Sigmoid colon (tissue), 7 donors: Measurements from ENCODE around the gene IZUMO1R. TPM values are rescaled to one million over a fixed set of nuclear protein-coding genes. Genes with fewer than 3 reads are reported as not detected.
"Not testable (repeated sequence)": the region's sequence is repeated elsewhere in the genome, so short reads cannot be mapped to it uniquely, and the experiment has no call there.

ENCODE experiments used
- DNase-seq: peaks from one replicate; pipeline ENCODE4 v3.0.0-alpha.2; 2019
- H3K27ac ChIP-seq, 4 donors: fragments of 200-600 bp; sonication (generic); one replicate each; pipeline ENCODE4 v1.5.1; 2016 to 2019; ENCODE audit warnings: mild to moderate bottlenecking in 1 of 4
- H3K27me3 ChIP-seq, 3 donors: fragments of 200-600 bp; sonication (generic); one replicate each; pipeline ENCODE4 v1.5.1; 2019; ENCODE audit warnings: mild to moderate bottlenecking in 1 of 3
- H3K36me3 ChIP-seq, 4 donors: fragments of 200-600 bp; sonication (generic); one replicate each; pipeline ENCODE4 v1.5.1; 2016 to 2019
- H3K4me1 ChIP-seq, 4 donors: fragments of 200-600 bp; sonication (generic); one replicate each; pipeline ENCODE4 v1.5.1; 2017 to 2019
- H3K4me3 ChIP-seq, 4 donors: fragments of 200-600 bp; sonication (generic); one replicate each; pipeline ENCODE4 v1.5.1; 2017 to 2019; ENCODE audit warnings: mild to moderate bottlenecking in 2 of 4, moderate library complexity in 1 of 4
- H3K9me3 ChIP-seq, 4 donors: fragments of 200-600 bp in 3 of 4; sonication (generic) in 3 of 4; one replicate each; pipeline versions ENCODE4 v1.5.1 to v1.6.1; 2013 to 2019
- EP300 ChIP-seq, 4 donors: sonication (generic); formaldehyde crosslinking; IDR thresholded peaks; one replicate each; pipeline ENCODE4 v1.6.1; 2017; ENCODE audit warnings: antibody characterized with exemption in 4 of 4
- POLR2A ChIP-seq, 2 donors: fragments of 450-650 bp; IDR thresholded peaks; one replicate each; pipeline ENCODE4 v1.6.1; 2016; ENCODE audit warnings: antibody characterized with exemption in 2 of 2, mild to moderate bottlenecking in 2 of 2, moderate library complexity in 2 of 2
- POLR2AphosphoS5 ChIP-seq, 4 donors: sonication (generic); formaldehyde crosslinking; IDR thresholded peaks; one replicate each; pipeline ENCODE4 v1.6.1; 2017; ENCODE audit warnings: antibody characterized with exemption in 4 of 4
- WGBS, 2 donors: extraction: QIAGEN DNeasy Blood & Tissue Kit; methylation state at CpG; one replicate each; pipeline ENCODE4 v1.1.7; 2013; 5-methylcytosine and 5-hydroxymethylcytosine counted together
- intact Hi-C: fragments of 100-400 bp; cut with DNase I; formaldehyde crosslinking; loops from one replicate; pipeline ENCODE4 v1.15.1; 2023
- polyA plus RNA-seq, 3 donors: library from polyadenylated mRNA; stranded (reverse); fragments of 200-250 nt; gene quantifications; one replicate each; pipeline ENCODE4 v1.2.3, GENCODE V29; 2013
- total RNA-seq, 4 donors: library from RNA; depleted of rRNA; stranded (reverse); fragments of >200 nt; gene quantifications; one replicate each; pipeline ENCODE4 v1.1.0, GENCODE V29; 2016
- TF ChIP-seq, protein P1 (sequence below), 4 experiments: fragments of 450-650 bp in 3 of 4; fragments of 200-600 bp in 1 of 4; IDR thresholded peaks; one replicate each; pipeline ENCODE4 v1.5.1; 2016 to 2019; ENCODE audit warnings: antibody characterized with exemption in 4 of 4, mild to moderate bottlenecking in 3 of 4, moderate library complexity in 2 of 4
- donor health status: healthy with polysubstance abuse.
- donor health status: Bipolar disorder and iron deficiency.
- donor health status: healthy.

The IZUMO1R gene
- total and polyA plus RNA-seq, 7 donors, result not detected

DNA sequence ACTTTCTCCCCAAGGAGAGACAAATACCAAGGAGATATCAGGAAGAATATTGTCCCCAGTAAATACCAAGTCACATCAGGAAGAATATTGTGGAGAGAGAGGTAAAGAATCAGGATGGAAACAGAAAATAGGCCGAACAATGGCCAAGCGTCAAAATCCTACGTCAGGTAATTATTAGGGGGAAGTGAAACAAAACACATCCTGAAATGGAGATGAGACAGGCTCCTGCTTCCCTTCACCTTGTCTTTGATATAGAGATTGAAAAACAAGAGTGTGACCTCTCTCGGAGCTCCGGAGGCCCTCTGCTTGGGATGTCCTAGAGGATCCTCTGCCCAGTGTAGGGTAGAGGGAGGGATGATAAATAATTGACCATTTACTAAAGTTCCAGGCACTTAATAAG lies 27.4 kb upstream of the IZUMO1R start:
- WGBS, 2 donors, result 88 to 95% methylated on average over 5 of the region's 5 CpGs
- Histone ChIP-seq H3K9me3 (no peaks in the 10 kb centered on the region), H3K27me3 (no peaks in the 10 kb centered on the region), H3K36me3 (no peaks in the 10 kb centered on the region), H3K4me3 (no peak overlapping the region), H3K4me1 (no peaks in the 10 kb centered on the region), H3K27ac (no peak overlapping the region)
- DNase-seq, result no peak
- intact Hi-C loops, result no loop called here
- TF ChIP-seq EP300 (IDR thresholded peaks at IDR 0.05) (no peak), POLR2A (IDR thresholded peaks at IDR 0.05) (no peak), POLR2AphosphoS5 (IDR thresholded peaks at IDR 0.05) (no peak)
- TF ChIP-seq, protein P1, sequence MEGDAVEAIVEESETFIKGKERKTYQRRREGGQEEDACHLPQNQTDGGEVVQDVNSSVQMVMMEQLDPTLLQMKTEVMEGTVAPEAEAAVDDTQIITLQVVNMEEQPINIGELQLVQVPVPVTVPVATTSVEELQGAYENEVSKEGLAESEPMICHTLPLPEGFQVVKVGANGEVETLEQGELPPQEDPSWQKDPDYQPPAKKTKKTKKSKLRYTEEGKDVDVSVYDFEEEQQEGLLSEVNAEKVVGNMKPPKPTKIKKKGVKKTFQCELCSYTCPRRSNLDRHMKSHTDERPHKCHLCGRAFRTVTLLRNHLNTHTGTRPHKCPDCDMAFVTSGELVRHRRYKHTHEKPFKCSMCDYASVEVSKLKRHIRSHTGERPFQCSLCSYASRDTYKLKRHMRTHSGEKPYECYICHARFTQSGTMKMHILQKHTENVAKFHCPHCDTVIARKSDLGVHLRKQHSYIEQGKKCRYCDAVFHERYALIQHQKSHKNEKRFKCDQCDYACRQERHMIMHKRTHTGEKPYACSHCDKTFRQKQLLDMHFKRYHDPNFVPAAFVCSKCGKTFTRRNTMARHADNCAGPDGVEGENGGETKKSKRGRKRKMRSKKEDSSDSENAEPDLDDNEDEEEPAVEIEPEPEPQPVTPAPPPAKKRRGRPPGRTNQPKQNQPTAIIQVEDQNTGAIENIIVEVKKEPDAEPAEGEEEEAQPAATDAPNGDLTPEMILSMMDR (IDR thresholded peaks at IDR 0.05), result no peak

DNA sequence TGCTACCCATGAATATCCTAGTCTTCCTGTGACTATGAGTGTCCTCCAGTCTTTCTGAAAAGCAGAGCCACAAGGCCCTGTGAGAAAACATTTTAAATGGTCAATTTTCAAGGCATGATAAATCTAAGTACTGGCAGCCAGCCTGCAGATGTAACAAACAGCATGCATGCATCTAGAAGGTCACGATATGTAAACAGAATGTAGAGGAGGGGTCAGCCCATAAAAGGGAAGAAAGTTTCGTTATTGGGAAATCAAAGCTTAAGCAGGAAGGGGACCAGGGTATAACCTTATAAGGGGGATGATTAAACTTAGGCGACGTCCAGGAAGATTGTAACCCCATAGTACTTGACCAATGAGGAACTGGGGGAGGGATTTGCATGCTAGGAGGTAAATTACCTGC lies 26.2 kb upstream of the IZUMO1R start:
- H3K27ac ChIP-seq, H3K9me3 ChIP-seq, H3K4me1 ChIP-seq, H3K27me3 ChIP-seq, DNase-seq, intact Hi-C loops, H3K4me3 ChIP-seq, H3K36me3 ChIP-seq: not testable (repeated sequence)
- WGBS, 2 donors, result 28 to 42% methylated on average over 4 of the region's 4 CpGs

DNA sequence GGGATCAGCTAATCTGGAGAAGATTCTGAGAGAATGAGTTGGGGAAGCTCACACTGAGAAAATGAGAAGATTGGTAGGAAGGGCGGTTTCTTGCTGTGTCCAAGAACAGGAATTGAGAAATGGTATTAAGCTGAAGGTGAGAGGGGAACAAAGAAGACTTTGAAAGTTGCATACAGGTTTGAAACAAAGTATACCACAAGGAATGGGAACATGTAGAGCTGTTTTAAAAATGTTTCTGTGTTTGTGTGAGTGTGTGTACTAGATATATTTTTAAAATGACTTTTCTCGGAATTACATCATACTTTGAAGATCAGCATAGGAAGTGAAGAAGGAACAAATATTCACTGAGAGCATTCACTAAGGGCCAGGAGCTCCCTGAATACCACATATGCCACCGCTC lies 24.4 kb upstream of the IZUMO1R start:
- H3K27me3 ChIP-seq, result no peaks in the 10 kb centered on the region
- no peak overlapping the region for H3K27ac ChIP-seq
- H3K36me3 ChIP-seq, result no peaks in the 10 kb centered on the region
- WGBS, 2 donors, result 94 to 95% methylated on average over 3 of the region's 3 CpGs
- H3K9me3 ChIP-seq, result no peaks in the 10 kb centered on the region
- H3K4me3 ChIP-seq, result no peak overlapping the region
- TF ChIP-seq, protein P1 (IDR thresholded peaks at IDR 0.05), result no peak
- TF ChIP-seq POLR2A (IDR thresholded peaks at IDR 0.05), result no peak
- no peak for TF ChIP-seq POLR2AphosphoS5 (IDR thresholded peaks at IDR 0.05)
- TF ChIP-seq EP300 (IDR thresholded peaks at IDR 0.05), result no peak
- intact Hi-C loops, result no loop called here
- peaks cover 0 to 9% (median 7%) of the 10 kb centered on the region in 4 donors for H3K4me1 ChIP-seq
- DNase-seq, result no peak

DNA sequence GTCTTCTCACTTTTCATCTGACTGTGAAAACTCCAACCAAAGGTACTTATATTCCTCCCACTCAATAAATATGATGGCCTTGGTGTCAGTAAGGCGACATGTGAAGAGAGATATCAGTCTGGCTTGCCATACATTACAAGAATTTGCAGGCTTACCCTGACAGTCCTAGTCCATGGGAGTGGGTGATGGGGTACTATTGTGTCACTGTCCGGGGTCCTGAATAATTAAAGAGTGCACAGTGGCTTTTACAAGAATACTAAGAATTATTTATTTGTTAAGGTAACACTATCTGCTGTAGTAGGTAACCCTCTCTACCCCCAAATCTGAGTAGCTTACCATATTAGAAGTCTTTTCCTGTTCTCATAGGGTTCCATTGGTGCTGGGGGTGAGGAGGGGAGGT lies 23.1 kb upstream of the IZUMO1R start:
- Histone ChIP-seq H3K4me1 (peaks cover 0 to 9% (median 7%) of the 10 kb centered on the region in 4 donors), H3K27ac (no peak overlapping the region), H3K9me3 (no peaks in the 10 kb centered on the region), H3K4me3 (no peak overlapping the region), H3K27me3 (no peaks in the 10 kb centered on the region), H3K36me3 (no peaks in the 10 kb centered on the region)
- no peak for DNase-seq
- 88 to 90% methylated on average over 2 of the region's 2 CpGs for WGBS, 2 donors
- intact Hi-C loops, result no loop called here
- no peak for TF ChIP-seq EP300 (IDR thresholded peaks at IDR 0.05)
- TF ChIP-seq, protein P1 (IDR thresholded peaks at IDR 0.05), result no peak
- TF ChIP-seq POLR2AphosphoS5 (IDR thresholded peaks at IDR 0.05), result no peak
- TF ChIP-seq POLR2A (IDR thresholded peaks at IDR 0.05), result no peak

DNA sequence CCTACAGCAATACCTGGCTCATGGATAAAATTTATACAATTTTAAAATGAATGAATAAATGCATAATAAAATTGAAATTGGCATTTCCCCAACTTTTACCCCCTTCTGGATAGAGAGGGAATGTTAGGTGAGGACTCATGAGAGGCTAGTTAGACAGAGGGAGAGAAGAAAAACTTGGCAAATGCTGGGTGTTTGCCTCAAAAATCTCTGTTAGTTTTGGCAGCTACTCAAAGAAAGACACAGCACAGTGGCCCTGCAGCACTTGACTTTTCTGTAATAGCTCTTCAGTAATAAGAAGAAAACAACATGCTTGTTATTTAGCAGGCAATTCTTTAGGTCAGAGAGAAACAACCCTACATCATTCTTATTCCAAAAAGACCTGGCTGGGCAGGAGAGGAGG lies 20.7 kb upstream of the IZUMO1R start:
- H3K4me1 ChIP-seq, result peaks cover 0 to 9% (median 7%) of the 10 kb centered on the region in 4 donors
- TF ChIP-seq POLR2AphosphoS5 (IDR thresholded peaks at IDR 0.05) (no peak), POLR2A (IDR thresholded peaks at IDR 0.05) (no peak), EP300 (IDR thresholded peaks at IDR 0.05) (no peak)
- TF ChIP-seq, protein P1 (IDR thresholded peaks at IDR 0.05), result no peak
- H3K36me3 ChIP-seq, result no peaks in the 10 kb centered on the region
- no peaks in the 10 kb centered on the region for H3K9me3 ChIP-seq
- no peak overlapping the region for H3K4me3 ChIP-seq
- DNase-seq, result no peak
- no peak overlapping the region for H3K27ac ChIP-seq
- no peaks in the 10 kb centered on the region for H3K27me3 ChIP-seq
- intact Hi-C loops, result no loop called here
